Loucy (cell line): ENCODE measurements around the gene RFWD3.

Experiments
- H2AFZ ChIP-seq: fragments of 200-600 bp; sonication (generic); 2 replicates; pipeline ENCODE4 v1.6.0; 2016; ENCODE audit warnings: antibody characterized with exemption, mild to moderate bottlenecking, low read length, moderate library complexity
- H3F3A ChIP-seq: fragments of 200-600 bp; 2 replicates; pipeline ENCODE4 v1.6.0; 2016; ENCODE audit warnings: antibody characterized with exemption, low read depth, mild to moderate bottlenecking
- H3K27me3 ChIP-seq: fragments of 200-600 bp; sonication (generic); 2 replicates; pipeline ENCODE4 v1.6.1; 2014; ENCODE audit warnings: low read length, mild to moderate bottlenecking; ENCODE audit not compliant: insufficient read depth, poor library complexity, severe bottlenecking
- H3K36me3 ChIP-seq: fragments of 200-600 bp; sonication (generic); 2 replicates; pipeline ENCODE4 v1.6.1; 2016; ENCODE audit warnings: low read length; ENCODE audit not compliant: insufficient read depth
- H3K4me1 ChIP-seq: fragments of 200-600 bp; sonication (generic); 2 replicates; pipeline ENCODE4 v1.5.1; 2014; ENCODE audit warnings: low read length, mild to moderate bottlenecking; ENCODE audit not compliant: insufficient read depth, poor library complexity, severe bottlenecking
- H3K4me2 ChIP-seq: fragments of 200-600 bp; sonication (generic); 2 replicates; pipeline ENCODE4 v1.6.0; 2014; ENCODE audit warnings: antibody characterized with exemption, low read length, low read depth, mild to moderate bottlenecking; ENCODE audit not compliant: poor library complexity, severe bottlenecking
- H3K4me3 ChIP-seq: fragments of 200-600 bp; sonication (generic); 2 replicates; pipeline ENCODE4 v1.5.1; 2014; ENCODE audit warnings: low read length, mild to moderate bottlenecking, mixed read lengths; ENCODE audit not compliant: poor library complexity, severe bottlenecking
- H3K79me2 ChIP-seq: fragments of 200-600 bp; sonication (generic); 2 replicates; pipeline ENCODE4 v1.6.1; 2014; ENCODE audit warnings: low read length; ENCODE audit not compliant: insufficient read depth
- H3K9ac ChIP-seq: fragments of 200-600 bp; sonication (generic); 2 replicates; pipeline ENCODE4 v1.6.0; 2014; ENCODE audit warnings: mild to moderate bottlenecking, low read depth, low read length, moderate library complexity; ENCODE audit not compliant: poor library complexity, severe bottlenecking
- H3K9me2 ChIP-seq: fragments of 200-600 bp; sonication (generic); replicated peaks from 2 replicates; pipeline ENCODE4 v1.6.1; 2016; ENCODE audit warnings: low read depth, low read length, mixed read lengths
- H3K9me3 ChIP-seq: fragments of 200-600 bp; sonication (generic); 2 replicates; pipeline ENCODE4 v1.6.1; 2014; ENCODE audit warnings: mild to moderate bottlenecking, antibody characterized with exemption, low read length, low read depth; ENCODE audit not compliant: insufficient read depth
- H4K20me1 ChIP-seq: fragments of 200-600 bp; sonication (generic); 2 replicates; pipeline ENCODE4 v1.6.0; 2014; ENCODE audit warnings: antibody characterized with exemption, low read length, mild to moderate bottlenecking; ENCODE audit not compliant: insufficient read depth, poor library complexity, severe bottlenecking
- CTCF ChIP-seq: fragments of 200-600 bp; sonication (generic); conservative IDR thresholded peaks from 2 replicates; pipeline ENCODE4 v1.5.1; 2014; ENCODE audit warnings: mild to moderate bottlenecking, antibody characterized with exemption, low read length
- EZH2phosphoT487 ChIP-seq: fragments of 200-600 bp; IDR thresholded peaks from 2 replicates; pipeline ENCODE4 v1.6.1; 2018; ENCODE audit warnings: antibody characterized with exemption, mild to moderate bottlenecking, moderate library complexity, borderline replicate concordance

Gene RFWD3

GRCh38 chr16:74607310-74607961 lies 59.2 kb downstream of the RFWD3 start:
- TF ChIP-seq EZH2phosphoT487, result no peak
- TF ChIP-seq CTCF, result no peak

GRCh38 chr16:74606521-74607309 lies 60.0 kb downstream of the RFWD3 start, which contains the start of gene GLG1:
Gene GLG1, minus strand, starts transcription at chr16:74607114. Its CDS starts 20 bp downstream, at chr16:74607094.
- peaks cover 26% of the 10 kb centered on the region for H4K20me1 ChIP-seq

More at GRCh38 chr16:74607310-74607961, 59.2 kb downstream of the RFWD3 start:
- no peaks in the 10 kb centered on the region for H3K9me2 ChIP-seq
- no peaks in the 10 kb centered on the region for H3K36me3 ChIP-seq
- peak overlapping the region; percentile 91 for H3K9ac ChIP-seq
- peaks cover 44% of the 10 kb centered on the region for H3K79me2 ChIP-seq
- peak overlapping the region; percentile 90 for H3K4me3 ChIP-seq
- no peaks in the 10 kb centered on the region for H3K9me3 ChIP-seq
- no peaks in the 10 kb centered on the region for H3K27me3 ChIP-seq
- H3K4me2 ChIP-seq, result peak overlapping the region; percentile 78
- peaks cover 20% of the 10 kb centered on the region for H4K20me1 ChIP-seq
- peak overlapping the region; percentile 69 for H2AFZ ChIP-seq
- H3K4me1 ChIP-seq, result peaks cover 39% of the 10 kb centered on the region
- H3F3A ChIP-seq, result no peaks in the 10 kb centered on the region

More at GRCh38 chr16:74606521-74607309, 60.0 kb downstream of the RFWD3 start, which contains the start of gene GLG1:
- Histone ChIP-seq H3K79me2 (peaks cover 50% of the 10 kb centered on the region), H3K4me2 (peak within 1 kb of the TSS; percentile 78), H3K4me3 (peak within 1 kb of the TSS; percentile 90), H3K9me3 (no peaks in the 10 kb centered on the region), H3K27me3 (no peaks in the 10 kb centered on the region), H3K4me1 (peaks cover 45% of the 10 kb centered on the region), H3K9ac (peak within 1 kb of the TSS; percentile 91), H3K36me3 (no peaks in the 10 kb centered on the region), H2AFZ (peak within 1 kb of the TSS; percentile 69), H3F3A (no peaks in the 10 kb centered on the region; the same call in 1 of the 2 replicates), H3K9me2 (no peaks in the 10 kb centered on the region)
- TF ChIP-seq CTCF (no peak), EZH2phosphoT487 (no peak)
